SK-N-MC (cell line): ENCODE data around the gene FAM107B.

Source experiments
- EZH2 ChIP-seq: fragments of 200-600 bp; sonication (generic); IDR thresholded peaks from one replicate; pipeline ENCODE4 v1.6.1; 2017; ENCODE audit warnings: antibody characterized with exemption
- FOXP2 ChIP-seq: optimal IDR thresholded peaks from 2 replicates; pipeline ENCODE3; 2011; ENCODE audit warnings: mild to moderate bottlenecking, moderate library complexity; ENCODE audit not compliant: insufficient read depth; ENCODE audit errors: extremely low read length, control extremely low read depth
- POLR2AphosphoS5 ChIP-seq: IDR thresholded peaks from 2 replicates; pipeline ENCODE4 v1.6.1; 2012; ENCODE audit warnings: mild to moderate bottlenecking, low read depth, low read length, borderline replicate concordance

DNA sequence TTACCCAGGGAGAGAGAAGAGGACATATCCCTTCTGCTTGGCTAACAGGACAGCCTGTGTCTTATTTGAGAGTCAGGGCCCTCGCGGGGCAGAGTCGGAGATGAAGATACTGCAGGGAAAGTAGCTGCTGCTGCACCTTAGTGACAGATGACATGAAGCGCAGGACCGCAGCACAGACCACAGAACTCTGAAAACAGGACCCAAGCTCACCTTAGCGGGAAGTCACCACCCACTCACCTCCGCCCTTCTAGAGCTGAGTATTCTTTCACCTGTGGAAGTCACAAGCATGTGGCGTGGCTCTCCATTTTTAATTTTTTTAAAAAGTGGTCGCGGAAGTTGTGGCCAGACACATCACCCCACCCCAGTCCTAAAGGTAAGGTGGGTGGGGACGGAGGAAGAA lies 191.4 kb downstream of the FAM107B start:
- TF ChIP-seq POLR2AphosphoS5 (no peak), EZH2 (no peak), FOXP2 (no peak)
